Colonic mucosa (tissue), 4 donors: ENCODE measurements around the gene RHOJ. TPM values are rescaled to one million over a fixed set of nuclear protein-coding genes. Genes with fewer than 3 reads are reported as not detected.
A peak's percentile ranks its signal among the peaks of the same experiment; 100 is the strongest.

Experiments
- DNase-seq: peaks from one replicate; pipeline ENCODE4 v3.0.0-alpha.2; 2020
- H3K27ac ChIP-seq: fragments of 200-600 bp; one replicate; pipeline ENCODE4 v1.8.0; 2021
- H3K27me3 ChIP-seq: fragments of 200-600 bp; one replicate; pipeline ENCODE4 v1.8.0; 2021
- H3K36me3 ChIP-seq: fragments of 200-600 bp; one replicate; pipeline ENCODE4 v1.8.0; 2021
- H3K4me1 ChIP-seq: fragments of 200-600 bp; one replicate; pipeline ENCODE4 v1.8.0; 2021; ENCODE audit warnings: mild to moderate bottlenecking
- H3K4me3 ChIP-seq: fragments of 200-600 bp; one replicate; pipeline ENCODE4 v1.8.0; 2021
- H3K9ac ChIP-seq, 2 donors: one replicate each; pipeline ENCODE4 v1.7.0; 2013; ENCODE audit warnings: control low read depth in 2 of 2, low read depth in 2 of 2, low read length in 2 of 2
- H3K9me3 ChIP-seq: fragments of 200-600 bp; one replicate; pipeline ENCODE4 v1.8.0; 2021
- intact Hi-C: fragments of 100-400 bp; cut with DNase I; formaldehyde crosslinking; loops from one replicate; pipeline ENCODE4 v1.14.1; 2022
- total RNA-seq, 2 donors: library from RNA; stranded (reverse); fragmentation: NEBNext Ultra II Directional in 1 of 2; extraction: Animal tissue kit (Norgen Biotek cat#: 25700) in 1 of 2; gene quantifications; one replicate each; pipeline ENCODE4 v1.2.1, GENCODE V29; 2021
- TF ChIP-seq, protein P1 (sequence below): fragments of 200-600 bp; IDR thresholded peaks from one replicate; pipeline ENCODE4 v1.8.0; 2022; ENCODE audit warnings: antibody characterized with exemption, mild to moderate bottlenecking
- donor health status: healthy.
- donor health status: DM: no; HTN: no; CAD: no.
- donor health status: DM: no; HTN: no; CAD: no.

RHOJ gene
- total RNA-seq, 2 donors from 2014 or later: 3.0 to 7.6 TPM

DNA sequence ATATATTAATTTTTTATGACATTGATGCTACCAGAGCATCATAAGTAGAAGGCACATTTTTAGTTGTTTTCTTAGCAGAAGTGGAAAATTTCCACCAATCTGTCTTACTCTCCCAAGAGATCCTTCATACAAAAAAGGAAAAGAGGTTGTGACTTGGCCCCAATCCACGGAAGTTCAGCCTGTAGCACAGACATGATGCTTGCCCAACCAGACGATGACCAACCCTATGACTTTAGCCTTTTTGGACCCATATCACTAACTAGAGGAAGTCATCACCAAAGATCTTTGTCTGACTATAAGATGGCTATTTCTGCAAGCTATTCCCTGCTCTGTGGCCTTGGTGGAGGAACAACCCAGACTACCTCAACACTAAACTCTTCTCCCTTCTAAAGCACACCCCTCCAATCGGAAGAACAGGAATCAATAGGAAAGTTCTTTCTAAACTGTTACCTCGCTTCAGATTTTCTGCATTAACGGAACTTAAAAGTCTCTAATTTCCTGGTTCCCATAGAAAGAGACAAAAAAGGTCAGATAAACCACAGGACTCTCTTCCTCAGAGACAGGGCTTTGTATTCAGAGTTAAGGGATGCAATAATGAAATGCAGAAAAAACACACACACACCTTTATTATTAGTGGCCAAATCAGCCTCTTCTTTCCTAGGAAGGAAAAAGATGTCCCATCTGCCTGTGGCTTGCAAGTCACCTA, 4.1 kb upstream of the RHOJ start:
- intact Hi-C loops: no loop called here
- DNase-seq: no peak
- no peaks in the 10 kb centered on the region for H3K9me3 ChIP-seq
- H3K4me1 ChIP-seq: no peaks in the 10 kb centered on the region
- H3K27me3 ChIP-seq: no peaks in the 10 kb centered on the region
- no peak overlapping the region for H3K4me3 ChIP-seq
- no peaks in the 10 kb centered on the region for H3K36me3 ChIP-seq
- H3K27ac ChIP-seq: no peak overlapping the region
- TF ChIP-seq, protein P1, sequence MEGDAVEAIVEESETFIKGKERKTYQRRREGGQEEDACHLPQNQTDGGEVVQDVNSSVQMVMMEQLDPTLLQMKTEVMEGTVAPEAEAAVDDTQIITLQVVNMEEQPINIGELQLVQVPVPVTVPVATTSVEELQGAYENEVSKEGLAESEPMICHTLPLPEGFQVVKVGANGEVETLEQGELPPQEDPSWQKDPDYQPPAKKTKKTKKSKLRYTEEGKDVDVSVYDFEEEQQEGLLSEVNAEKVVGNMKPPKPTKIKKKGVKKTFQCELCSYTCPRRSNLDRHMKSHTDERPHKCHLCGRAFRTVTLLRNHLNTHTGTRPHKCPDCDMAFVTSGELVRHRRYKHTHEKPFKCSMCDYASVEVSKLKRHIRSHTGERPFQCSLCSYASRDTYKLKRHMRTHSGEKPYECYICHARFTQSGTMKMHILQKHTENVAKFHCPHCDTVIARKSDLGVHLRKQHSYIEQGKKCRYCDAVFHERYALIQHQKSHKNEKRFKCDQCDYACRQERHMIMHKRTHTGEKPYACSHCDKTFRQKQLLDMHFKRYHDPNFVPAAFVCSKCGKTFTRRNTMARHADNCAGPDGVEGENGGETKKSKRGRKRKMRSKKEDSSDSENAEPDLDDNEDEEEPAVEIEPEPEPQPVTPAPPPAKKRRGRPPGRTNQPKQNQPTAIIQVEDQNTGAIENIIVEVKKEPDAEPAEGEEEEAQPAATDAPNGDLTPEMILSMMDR: no peak
- H3K9ac ChIP-seq: no peak overlapping the region

DNA sequence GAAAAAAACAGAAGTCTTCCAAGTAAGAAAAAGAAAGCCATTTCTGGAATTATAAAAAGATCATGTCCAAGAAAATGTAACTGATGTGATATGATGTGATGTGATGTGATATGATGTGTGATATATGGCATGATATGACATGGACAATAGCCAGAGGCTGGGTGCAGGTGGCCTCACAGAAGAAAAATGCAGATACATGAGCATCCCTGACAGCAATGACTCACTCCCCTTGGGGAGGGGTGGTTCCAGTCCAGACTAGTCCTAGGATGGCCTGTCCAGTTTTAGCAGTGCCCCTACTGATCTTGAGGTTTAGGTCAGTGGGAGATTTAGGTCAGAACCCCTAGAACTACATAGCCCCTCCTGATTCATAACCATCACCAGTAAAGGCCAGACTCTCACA, 3.5 kb upstream of the RHOJ start:
- Histone ChIP-seq H3K9me3 (no peaks in the 10 kb centered on the region), H3K4me3 (no peak overlapping the region), H3K9ac (no peak overlapping the region), H3K36me3 (no peaks in the 10 kb centered on the region), H3K4me1 (no peaks in the 10 kb centered on the region), H3K27me3 (no peaks in the 10 kb centered on the region), H3K27ac (no peak overlapping the region)
- no peak for DNase-seq
- TF ChIP-seq, protein P1: no peak
- intact Hi-C loops: no loop called here

DNA sequence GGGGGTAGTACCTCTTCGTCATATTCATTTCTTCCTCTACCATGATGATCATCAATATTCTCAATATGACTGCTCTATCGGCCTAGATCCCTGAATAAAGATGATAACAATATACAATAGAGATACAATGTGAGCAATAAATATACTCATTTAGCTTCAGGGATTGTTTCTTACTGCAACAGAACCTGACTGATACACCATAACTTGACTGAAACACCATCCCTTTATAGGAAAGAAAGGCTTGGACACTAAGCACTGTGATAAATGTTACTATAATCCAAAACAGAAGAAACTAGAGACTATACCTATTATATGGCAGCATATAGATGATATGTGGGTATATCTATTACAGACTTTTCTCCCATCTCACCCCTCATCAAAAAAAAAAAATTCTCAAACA, 1.2 kb upstream of the RHOJ start:
- H3K9me3 ChIP-seq: no peaks in the 10 kb centered on the region
- H3K27me3 ChIP-seq: no peaks in the 10 kb centered on the region
- H3K4me3 ChIP-seq: no peak overlapping the region
- no peaks in the 10 kb centered on the region for H3K36me3 ChIP-seq
- H3K4me1 ChIP-seq: no peaks in the 10 kb centered on the region
- no peak for DNase-seq
- intact Hi-C loops: no loop called here
- TF ChIP-seq, protein P1: no peak
- H3K27ac ChIP-seq: peak overlapping the region; percentile 75
- no peak overlapping the region for H3K9ac ChIP-seq

DNA sequence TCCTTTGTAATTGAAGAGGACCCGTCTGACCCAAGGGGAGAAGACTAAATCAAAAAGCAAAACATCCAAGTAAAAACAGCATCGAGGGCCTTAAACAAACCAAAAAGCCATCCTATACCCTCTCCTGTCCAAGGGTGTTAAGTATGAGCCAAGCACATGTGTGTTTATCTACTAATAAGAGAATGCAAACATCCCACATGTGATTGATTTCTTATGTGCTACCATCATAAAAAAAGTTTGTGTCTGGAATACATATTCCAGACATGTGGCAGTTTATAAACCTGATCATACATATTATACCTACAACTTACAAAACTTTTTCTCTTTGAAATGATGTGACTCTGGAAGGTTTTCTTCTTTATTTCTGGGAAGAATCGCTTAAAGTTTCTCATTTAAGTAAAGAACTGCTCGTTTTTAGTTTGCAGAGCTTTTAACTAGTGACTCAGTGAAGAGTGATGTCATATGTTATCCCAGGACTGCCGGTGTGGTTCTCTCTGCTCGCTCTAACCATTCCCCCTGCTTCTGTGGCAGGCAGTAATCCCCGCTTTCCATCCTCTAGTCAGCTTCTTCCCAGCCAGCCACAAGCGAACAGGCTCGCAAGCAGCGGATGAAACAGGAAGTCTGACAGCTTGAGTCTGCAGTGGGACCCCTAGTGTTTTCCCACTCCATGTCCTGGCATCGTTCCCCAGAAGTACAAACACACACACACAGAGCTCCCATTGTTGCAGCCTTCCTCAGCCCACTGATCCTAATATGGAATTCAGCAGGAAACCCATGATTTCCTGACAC, 431 bp upstream of the RHOJ start:
- H3K4me3 ChIP-seq: peak overlapping the region; percentile 20
- no peak overlapping the region for H3K9ac ChIP-seq
- intact Hi-C loops: no loop called here
- no peaks in the 10 kb centered on the region for H3K36me3 ChIP-seq
- H3K9me3 ChIP-seq: no peaks in the 10 kb centered on the region
- H3K4me1 ChIP-seq: no peaks in the 10 kb centered on the region
- H3K27me3 ChIP-seq: no peaks in the 10 kb centered on the region
- TF ChIP-seq, protein P1: no peak
- peak; percentile 59 for DNase-seq
- H3K27ac ChIP-seq: peak overlapping the region; percentile 75

DNA sequence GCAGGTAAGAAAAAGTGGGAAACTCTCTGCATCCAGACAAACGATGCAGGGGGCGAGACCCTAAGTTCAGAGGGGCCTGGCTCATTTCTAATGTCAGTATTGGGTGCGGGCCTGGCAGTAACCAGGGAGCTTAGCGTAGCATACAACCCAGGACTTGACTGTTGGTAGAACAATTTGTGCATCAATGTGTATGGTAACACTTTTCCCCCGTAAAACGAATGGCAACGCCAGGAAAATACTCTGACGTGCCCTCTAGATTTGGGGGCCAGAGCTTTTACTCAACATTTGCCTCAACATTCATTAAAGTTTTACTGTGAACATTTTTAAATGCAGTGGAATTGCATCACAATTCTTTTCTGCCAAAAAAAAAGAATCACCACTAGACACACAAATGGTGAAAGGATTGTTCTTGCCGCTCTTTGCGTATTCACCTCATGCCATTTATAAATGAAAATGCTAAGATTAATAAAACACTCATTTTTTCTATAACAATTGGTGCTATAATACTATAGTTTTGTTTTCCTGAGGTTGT, 867 bp downstream of the RHOJ start:
- no peak for DNase-seq
- H3K27me3 ChIP-seq: no peaks in the 10 kb centered on the region
- intact Hi-C loops: no loop called here
- no peaks in the 10 kb centered on the region for H3K4me1 ChIP-seq
- TF ChIP-seq, protein P1: no peak
- H3K9ac ChIP-seq: peak overlapping the region; percentile 43 to 44
- peak overlapping the region; percentile 75 for H3K27ac ChIP-seq
- peak overlapping the region; percentile 20 for H3K4me3 ChIP-seq
- no peaks in the 10 kb centered on the region for H3K9me3 ChIP-seq
- no peaks in the 10 kb centered on the region for H3K36me3 ChIP-seq
